GM06990 (cell line): ENCODE measurements around the gene TMEM163.

Experiments
- DNase-seq: peaks from one replicate; pipeline ENCODE4 v3.0.0-alpha.2; 2011; ENCODE audit not compliant: insufficient read length; ENCODE audit errors: extremely low read depth
- H3K27me3 ChIP-seq: replicated peaks from 2 replicates; pipeline ENCODE4 v1.6.0; 2011; ENCODE audit warnings: low read length; ENCODE audit not compliant: control insufficient read depth, insufficient read depth
- H3K36me3 ChIP-seq: 2 replicates; pipeline ENCODE4 v1.5.1; 2011; ENCODE audit warnings: low read length; ENCODE audit not compliant: control insufficient read depth, insufficient read depth
- H3K4me3 ChIP-seq: replicated peaks from 2 replicates; pipeline ENCODE4 v1.5.1; 2011; ENCODE audit warnings: low read depth, mild to moderate bottlenecking, control low read depth, low read length
- TF ChIP-seq, protein P1 (sequence below): IDR thresholded peaks from 2 replicates; pipeline ENCODE4 v1.5.1; 2011; ENCODE audit warnings: low read length, control low read depth, mild to moderate bottlenecking, inconsistent platforms; ENCODE audit not compliant: insufficient read depth, poor library complexity, severe bottlenecking

Gene TMEM163

DNA sequence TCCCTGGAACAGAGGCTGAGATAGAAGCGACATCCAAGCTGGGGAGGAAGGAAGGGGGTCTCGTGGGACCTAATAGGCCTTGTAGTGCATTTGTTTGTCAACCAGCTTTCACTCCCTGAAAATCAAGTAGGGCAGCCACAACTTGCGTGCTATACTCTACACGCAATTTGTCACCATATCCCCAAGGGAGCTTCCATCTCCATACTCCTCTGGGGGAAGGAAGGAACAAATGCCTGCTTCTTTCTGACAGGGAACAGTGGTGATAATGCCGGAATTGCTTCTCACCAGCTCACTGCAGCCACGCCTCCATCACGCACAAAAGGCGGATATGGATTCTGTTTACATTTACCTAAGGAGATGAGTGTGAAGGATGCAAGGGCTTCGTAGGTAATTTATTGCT lies 213.4 kb downstream of the TMEM163 start:
- Histone ChIP-seq H3K4me3 (no peak overlapping the region), H3K36me3 (no peaks in the 10 kb centered on the region), H3K27me3 (no peaks in the 10 kb centered on the region; the same call in 1 of the 2 replicates)
- no peak for DNase-seq
- TF ChIP-seq, protein P1, sequence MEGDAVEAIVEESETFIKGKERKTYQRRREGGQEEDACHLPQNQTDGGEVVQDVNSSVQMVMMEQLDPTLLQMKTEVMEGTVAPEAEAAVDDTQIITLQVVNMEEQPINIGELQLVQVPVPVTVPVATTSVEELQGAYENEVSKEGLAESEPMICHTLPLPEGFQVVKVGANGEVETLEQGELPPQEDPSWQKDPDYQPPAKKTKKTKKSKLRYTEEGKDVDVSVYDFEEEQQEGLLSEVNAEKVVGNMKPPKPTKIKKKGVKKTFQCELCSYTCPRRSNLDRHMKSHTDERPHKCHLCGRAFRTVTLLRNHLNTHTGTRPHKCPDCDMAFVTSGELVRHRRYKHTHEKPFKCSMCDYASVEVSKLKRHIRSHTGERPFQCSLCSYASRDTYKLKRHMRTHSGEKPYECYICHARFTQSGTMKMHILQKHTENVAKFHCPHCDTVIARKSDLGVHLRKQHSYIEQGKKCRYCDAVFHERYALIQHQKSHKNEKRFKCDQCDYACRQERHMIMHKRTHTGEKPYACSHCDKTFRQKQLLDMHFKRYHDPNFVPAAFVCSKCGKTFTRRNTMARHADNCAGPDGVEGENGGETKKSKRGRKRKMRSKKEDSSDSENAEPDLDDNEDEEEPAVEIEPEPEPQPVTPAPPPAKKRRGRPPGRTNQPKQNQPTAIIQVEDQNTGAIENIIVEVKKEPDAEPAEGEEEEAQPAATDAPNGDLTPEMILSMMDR: no peak

DNA sequence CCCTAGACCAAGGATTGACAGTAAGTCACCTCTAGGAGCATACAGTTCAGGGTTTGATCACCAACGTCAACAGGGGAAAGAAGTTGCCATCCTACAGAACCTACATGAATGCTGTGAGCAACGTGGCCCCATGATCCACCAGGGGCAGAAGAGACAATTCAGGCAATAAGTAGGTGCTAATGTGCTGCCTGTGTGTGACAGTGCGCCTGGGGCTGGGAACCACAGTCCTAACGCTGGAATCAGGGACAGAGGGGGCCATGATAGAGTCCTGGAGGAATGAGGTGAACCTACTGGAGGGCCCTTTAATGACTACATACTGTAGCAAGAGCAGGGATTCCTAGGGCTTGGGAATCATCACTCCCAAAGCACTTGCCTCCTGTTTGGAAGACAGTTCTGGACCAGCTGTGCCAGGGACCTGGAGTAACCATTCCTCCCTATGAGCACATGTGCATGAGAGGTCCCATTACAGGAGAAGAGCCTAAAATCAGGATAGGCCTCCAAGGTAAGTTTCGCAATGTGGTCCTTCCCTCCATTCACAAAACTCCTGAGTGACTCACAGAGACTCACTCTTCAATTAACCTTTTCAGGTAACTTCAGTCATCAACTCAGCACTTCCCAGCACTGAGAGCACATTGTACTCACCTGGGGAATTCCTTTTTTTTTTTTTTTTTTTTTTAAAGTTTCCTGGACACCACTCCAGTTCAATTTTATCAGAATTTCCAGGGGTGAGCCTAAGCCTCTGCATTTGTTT lies 214.0 kb downstream of the TMEM163 start:
- H3K36me3 ChIP-seq: no peaks in the 10 kb centered on the region
- TF ChIP-seq, protein P1: no peak
- H3K27me3 ChIP-seq: no peaks in the 10 kb centered on the region; the same call in 1 of the 2 replicates
- H3K4me3 ChIP-seq: no peak overlapping the region
- no peak for DNase-seq

DNA sequence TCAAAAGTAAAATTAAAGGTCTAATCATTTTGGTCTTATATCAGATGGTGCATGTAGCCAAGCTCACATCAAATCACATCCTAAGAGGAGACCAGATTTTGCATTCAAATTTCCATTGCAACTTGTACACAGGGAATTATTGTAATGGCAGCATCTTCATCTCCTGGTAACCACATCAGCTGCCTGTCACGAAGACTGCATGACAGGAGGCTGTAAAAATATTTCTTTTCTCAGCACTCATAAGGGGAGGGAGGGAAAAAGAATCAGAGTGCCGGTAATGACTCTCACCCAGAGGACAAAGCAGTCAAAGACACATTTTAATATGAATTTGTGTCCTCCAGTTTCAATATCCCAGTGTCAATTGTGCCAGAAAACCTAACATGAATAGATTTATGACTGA lies 216.7 kb downstream of the TMEM163 start:
- Histone ChIP-seq H3K4me3 (no peak overlapping the region), H3K27me3 (no peaks in the 10 kb centered on the region), H3K36me3 (no peaks in the 10 kb centered on the region)
- DNase-seq: no peak
- TF ChIP-seq, protein P1: no peak

DNA sequence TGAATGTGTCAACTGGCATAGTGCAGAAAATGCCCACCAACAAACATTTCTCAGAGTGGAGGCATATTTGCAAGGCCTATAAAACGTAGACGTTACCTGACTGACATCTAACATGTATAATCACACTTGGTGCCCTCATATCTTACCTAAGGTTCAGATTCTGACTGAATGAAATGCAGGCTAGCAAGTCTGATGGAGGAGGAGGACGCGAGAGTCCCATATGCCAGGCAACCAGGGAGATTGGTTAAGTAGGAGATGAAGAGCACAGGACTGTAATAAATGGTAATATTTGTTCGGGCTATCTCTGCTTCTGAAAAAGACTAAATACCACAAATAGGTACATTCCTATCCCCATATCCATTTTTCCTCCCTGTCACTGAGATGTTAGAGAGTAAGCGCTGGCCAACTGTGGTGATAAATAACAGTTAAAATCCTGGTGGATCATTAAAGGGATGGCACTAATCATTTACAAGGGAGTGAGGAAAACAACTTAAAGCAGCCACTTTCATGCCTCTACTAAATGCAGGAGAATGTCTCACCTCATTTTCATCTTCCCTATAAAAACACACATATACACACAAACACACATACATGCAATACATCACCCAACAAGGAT lies 217.2 kb downstream of the TMEM163 start:
- Histone ChIP-seq H3K4me3 (no peak overlapping the region), H3K27me3 (no peaks in the 10 kb centered on the region), H3K36me3 (no peaks in the 10 kb centered on the region)
- DNase-seq: no peak
- TF ChIP-seq, protein P1: no peak

DNA sequence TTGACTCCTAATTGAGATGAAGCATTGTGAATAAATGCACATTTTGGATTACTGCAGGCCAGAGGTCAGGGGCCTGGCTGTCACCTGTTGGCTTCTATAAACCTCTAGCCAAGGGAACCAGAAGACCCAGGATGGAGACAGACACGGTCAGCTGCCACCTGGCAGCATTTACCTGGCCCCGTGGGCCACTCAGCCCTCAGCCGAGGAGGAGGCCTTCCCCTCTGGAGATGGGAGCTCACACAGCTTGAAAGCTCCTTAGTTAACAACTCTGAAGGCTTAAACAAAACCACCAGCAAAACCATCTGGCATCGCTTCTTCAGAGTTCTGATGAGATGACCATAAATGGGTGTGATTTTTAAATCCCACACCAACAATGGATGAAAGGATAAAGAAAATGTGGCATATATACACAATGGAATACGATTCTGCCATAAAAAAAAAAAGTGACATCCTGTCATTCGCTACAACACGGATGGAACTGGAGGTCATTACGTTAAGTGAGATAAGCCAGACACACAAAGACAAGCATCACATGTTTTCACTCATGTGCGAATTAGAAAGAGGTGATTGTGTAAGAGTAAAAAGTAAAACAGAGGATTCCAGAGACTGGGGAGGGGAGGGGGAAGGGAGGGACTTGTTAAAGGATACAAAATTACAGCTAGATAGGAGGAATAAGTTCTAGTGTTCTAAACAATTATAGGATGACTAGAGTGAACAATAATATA lies 218.4 kb downstream of the TMEM163 start:
- H3K36me3 ChIP-seq: no peaks in the 10 kb centered on the region
- no peak overlapping the region for H3K4me3 ChIP-seq
- no peaks in the 10 kb centered on the region for H3K27me3 ChIP-seq
- TF ChIP-seq, protein P1: no peak
- DNase-seq: no peak
